GM12874 (cell line): ENCODE results near the gene TPT1.

Experiments
- TF ChIP-seq, protein P1 (sequence below): IDR thresholded peaks from 2 replicates; pipeline ENCODE4 v1.5.1; 2011; ENCODE audit warnings: low read depth, mild to moderate bottlenecking, control low read depth, low read length, moderate library complexity; ENCODE audit not compliant: insufficient read depth

Gene TPT1

DNA sequence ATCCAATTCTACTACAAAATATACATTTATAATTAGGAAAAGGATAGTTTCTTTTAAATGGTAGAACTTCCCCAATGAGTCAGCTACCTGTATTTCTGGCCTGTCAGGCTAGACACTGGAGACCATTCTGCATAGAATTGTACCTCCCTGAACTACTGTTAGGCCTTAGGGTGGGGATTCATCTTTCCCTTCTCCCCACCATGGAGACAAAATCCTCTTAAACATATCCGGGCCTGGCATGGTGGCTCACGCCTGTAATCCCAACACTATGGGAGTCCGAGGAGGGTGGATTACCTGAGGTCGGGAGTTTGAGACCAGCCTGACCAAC lies 24.5 kb upstream of the TPT1 start:
- TF ChIP-seq, protein P1, sequence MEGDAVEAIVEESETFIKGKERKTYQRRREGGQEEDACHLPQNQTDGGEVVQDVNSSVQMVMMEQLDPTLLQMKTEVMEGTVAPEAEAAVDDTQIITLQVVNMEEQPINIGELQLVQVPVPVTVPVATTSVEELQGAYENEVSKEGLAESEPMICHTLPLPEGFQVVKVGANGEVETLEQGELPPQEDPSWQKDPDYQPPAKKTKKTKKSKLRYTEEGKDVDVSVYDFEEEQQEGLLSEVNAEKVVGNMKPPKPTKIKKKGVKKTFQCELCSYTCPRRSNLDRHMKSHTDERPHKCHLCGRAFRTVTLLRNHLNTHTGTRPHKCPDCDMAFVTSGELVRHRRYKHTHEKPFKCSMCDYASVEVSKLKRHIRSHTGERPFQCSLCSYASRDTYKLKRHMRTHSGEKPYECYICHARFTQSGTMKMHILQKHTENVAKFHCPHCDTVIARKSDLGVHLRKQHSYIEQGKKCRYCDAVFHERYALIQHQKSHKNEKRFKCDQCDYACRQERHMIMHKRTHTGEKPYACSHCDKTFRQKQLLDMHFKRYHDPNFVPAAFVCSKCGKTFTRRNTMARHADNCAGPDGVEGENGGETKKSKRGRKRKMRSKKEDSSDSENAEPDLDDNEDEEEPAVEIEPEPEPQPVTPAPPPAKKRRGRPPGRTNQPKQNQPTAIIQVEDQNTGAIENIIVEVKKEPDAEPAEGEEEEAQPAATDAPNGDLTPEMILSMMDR: no peak

DNA sequence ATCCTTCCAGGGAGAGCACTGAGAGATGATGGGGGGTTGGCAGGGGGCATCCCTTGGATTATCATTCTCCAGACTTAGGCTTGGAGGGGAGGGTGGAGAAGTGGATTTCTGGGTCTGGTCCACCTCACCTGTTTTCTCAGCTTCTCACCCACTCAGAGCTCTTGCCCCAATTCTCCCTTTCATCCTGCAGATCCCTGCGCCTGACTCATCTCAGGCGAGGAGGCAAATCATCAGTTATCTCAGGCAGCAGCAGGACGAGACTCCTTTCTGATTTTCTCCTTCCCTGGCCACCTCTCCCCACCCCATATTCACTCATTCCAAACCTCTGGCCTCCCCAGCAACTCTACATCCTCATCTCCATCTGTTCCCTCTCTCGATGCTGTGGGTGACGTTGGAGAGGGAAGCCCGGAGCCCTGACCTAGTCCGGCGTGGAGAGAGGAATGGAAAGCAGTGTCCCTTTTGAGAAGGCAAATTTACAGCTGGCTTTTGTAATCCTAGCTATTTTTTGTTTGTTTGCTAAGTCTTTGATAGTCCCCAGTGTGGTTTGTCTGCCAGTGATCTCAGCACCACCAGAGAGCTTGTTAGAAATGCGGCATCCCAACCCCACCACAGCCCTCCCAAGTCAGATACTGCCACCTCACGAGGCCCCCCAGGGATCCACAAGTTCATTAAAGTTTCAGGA lies 24.0 kb upstream of the TPT1 start:
- TF ChIP-seq, protein P1: no peak

DNA sequence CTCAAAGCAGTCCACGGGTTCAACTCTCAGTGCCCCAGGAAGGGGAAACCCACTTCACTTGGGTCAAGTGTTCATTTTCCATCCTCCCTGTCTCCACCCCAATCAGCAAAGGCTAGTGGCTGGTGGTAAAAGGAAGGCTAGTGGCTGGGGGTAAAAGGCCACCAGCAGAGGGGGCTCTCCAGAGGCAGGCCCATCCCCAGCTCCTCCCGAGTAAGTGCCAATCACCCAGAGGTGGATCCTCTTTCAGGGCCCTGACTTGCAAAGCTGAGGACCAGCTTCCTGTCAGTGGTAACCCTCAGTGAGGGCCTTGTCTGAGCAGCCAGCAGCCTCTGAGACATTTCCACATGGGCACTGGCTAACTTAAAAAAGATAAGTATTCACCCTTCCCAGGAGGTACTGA lies 22.0 kb upstream of the TPT1 start:
- TF ChIP-seq, protein P1: peak; percentile 41; the same call in 1 of the 2 replicates

DNA sequence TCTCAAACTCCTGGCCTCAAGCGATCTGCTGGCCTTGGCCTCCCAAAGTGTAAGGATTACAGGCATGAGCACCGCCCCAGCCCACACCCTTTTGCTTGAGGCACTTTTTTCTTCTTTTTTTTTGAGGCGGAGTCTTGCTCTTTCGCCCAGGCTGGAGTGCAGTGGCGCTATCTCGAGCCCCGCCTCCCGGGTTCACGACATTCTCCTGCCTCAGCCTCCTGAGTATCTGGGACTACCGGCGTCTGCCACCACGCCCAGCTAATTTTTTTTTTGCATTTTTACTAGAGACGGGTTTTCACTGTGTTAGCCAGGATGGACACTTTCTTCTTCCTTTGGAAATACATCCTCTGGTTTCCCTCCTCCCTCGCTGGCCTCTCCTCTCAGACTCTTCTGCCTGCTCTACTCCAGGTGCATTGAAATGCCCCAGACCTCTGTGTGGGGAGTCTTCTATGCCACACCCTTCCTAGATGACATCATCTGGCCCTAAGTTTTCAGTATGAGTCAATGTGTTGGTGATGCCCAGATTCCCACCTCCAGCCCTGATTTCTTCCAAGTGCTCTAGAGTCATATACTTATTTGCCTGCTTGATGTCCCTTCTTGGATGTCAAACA lies 20.7 kb upstream of the TPT1 start:
- TF ChIP-seq, protein P1: no peak

DNA sequence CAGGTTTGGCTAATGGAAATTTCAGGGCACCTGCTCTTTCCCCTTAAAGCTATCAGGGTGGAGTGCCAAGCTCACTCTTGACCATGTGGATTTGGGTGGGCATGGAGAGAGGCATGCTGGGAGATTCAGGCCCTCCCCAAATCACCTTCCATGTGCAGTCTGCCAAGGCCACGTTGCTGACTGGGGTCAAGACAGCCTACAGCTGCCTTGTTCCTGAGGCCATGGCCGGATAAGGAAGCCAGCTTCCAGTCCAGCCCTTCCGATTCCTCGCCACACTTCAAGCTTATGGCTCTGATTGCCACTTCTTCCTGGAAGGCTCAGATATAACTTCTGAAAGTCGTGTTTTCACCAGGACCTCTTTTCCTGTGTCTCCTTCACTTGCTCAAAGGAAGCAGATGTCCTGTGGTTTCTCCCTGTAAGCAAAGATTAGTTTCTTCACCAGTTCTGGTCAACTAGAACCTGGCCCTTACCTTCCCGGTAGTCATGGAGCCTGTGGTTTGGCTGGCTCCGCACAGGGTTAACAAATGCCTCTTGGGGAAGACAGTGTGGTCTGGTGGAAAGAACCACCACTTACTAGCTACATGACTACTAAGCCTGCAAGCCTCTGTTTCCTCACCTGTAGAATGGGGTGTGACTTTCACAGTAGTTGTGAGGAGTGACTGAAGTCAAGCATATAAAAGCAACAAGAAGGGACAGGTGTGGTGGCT lies 16.1 kb upstream of the TPT1 start:
- TF ChIP-seq, protein P1: no peak

DNA sequence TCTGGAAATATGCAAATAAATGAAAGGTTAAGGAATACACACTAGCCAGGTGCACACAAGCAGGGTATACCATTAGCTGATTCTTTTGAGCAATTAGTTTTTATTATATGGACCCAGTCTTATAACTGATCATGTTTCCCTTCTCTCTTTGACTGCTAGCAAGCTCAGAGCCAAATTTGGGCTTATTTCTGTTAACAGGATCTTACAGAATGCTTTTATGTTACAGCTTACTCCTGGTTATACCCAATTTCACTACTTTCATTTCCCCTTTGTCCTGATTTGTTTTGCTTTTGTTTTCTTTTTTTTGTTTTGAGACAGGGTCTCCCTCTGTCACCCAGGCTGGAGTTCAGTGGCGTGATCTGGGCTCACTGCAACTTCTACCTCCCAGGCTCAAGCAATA lies 12.9 kb upstream of the TPT1 start:
- TF ChIP-seq, protein P1: no peak

DNA sequence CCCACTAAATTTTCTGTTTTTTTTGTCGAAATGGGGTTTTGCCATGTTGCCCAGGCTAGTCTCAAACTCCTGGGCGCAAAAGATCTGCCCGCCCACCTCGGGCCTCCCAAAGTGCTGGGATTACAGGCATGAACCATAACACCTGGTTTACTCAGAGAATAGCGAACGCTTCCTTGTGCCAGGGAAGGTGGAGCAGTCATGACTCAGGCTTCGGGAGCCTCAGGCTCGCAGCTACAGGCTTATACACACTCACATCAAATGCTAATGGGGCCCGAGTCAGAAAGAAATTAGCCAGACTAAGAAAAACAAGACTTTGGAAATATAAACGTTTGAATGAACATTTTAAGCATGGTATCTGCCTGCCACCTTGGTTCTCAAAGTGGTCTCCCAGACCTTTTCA lies 11.0 kb upstream of the TPT1 start:
- TF ChIP-seq, protein P1: no peak
